ENCODE results near the gene YY1AP1. TPM values are rescaled to one million over a fixed set of nuclear protein-coding genes. Genes with fewer than 3 reads are reported as not detected.
A peak's percentile ranks its signal among the peaks of the same experiment; 100 is the strongest.

The YY1AP1 gene
- total and polyA plus RNA-seq, 12 donors, result 44.0 to 70.4 (median 57.6) TPM

DNA sequence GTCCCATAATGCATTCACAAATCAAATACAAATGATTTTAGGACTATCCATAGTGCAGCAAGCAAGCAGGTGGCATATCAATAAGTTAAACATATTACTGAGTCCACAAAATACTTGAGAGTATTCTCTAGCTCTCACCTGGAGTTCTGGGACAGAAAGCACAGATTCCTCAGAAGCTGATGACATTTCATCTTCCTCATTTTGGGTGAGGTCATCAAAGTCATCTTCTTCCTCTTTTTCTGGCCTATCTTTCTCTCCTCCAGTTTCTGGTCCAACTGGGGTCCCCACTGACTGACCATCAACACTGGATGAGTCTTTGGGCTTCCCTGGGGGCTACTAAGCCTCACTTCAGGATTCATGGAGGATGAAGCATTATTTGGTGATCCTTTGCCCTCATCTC is 38.9 kb downstream of the YY1AP1 start:
- intact Hi-C loops (cut with DNase I), result no loop called here
- H3K27me3 ChIP-seq, result no peaks in the 10 kb centered on the region
- no peak for TF ChIP-seq CTCF (IDR thresholded peaks at IDR 0.05)
- TF ChIP-seq POLR2A (IDR thresholded peaks at IDR 0.05), result no peak
- no peak overlapping the region for H3K4me3 ChIP-seq
- DNase-seq, result no peak
- H3K9me3 ChIP-seq (replicated peaks in 1 of 3), result no peaks in the 10 kb centered on the region
- H3K27ac ChIP-seq, result no peak overlapping the region
- H3K36me3 ChIP-seq (replicated peaks in 1 of 2), result no peaks in the 10 kb centered on the region
- H3K4me1 ChIP-seq (replicated peaks in 1 of 2), result peaks cover 0 to 25% of the 10 kb centered on the region in 2 donors

GRCh38 chr1:155648207-155649147 is 40.1 kb downstream of the YY1AP1 start:
- TF ChIP-seq CTCF (IDR thresholded peaks at IDR 0.05) (peak; percentile 29 to 62 (median 47)), POLR2A (IDR thresholded peaks at IDR 0.05) (no peak)
- Histone ChIP-seq H3K9me3 (replicated peaks in 1 of 3) (no peaks in the 10 kb centered on the region), H3K4me1 (replicated peaks in 1 of 2) (peaks cover 0 to 26% of the 10 kb centered on the region in 2 donors), H3K27me3 (no peaks in the 10 kb centered on the region), H3K4me3 (peak overlapping the region in 1 of 4 donors; percentile 18), H3K36me3 (replicated peaks in 1 of 2) (no peaks in the 10 kb centered on the region), H3K27ac (peak overlapping the region in 2 of 5 donors; percentile 26 to 74)
- intact Hi-C loops (cut with DNase I), result no loop called here
- 42 to 48% (median 46%) methylated on average over 11 of the region's 11 CpGs for WGBS, 4 donors
- DNase-seq, result peak in 6 of 7 donors; percentile 25 to 64 (median 47)

GRCh38 chr1:155646307-155646706 is 42.3 kb downstream of the YY1AP1 start:
- 70 to 82% (median 73%) methylated on average over 2 of the region's 2 CpGs for WGBS, 4 donors
- no peak overlapping the region for H3K27ac ChIP-seq
- H3K27me3 ChIP-seq, result no peaks in the 10 kb centered on the region
- TF ChIP-seq CTCF (IDR thresholded peaks at IDR 0.05) (no peak), POLR2A (IDR thresholded peaks at IDR 0.05) (no peak)
- no peaks in the 10 kb centered on the region for H3K36me3 ChIP-seq (replicated peaks in 1 of 2)
- intact Hi-C loops (cut with DNase I), result no loop called here
- H3K9me3 ChIP-seq (replicated peaks in 1 of 3), result no peaks in the 10 kb centered on the region
- peak in 2 of 7 donors; percentile 27 for DNase-seq
- H3K4me3 ChIP-seq, result no peak overlapping the region
- peaks cover 0 to 22% of the 10 kb centered on the region in 2 donors for H3K4me1 ChIP-seq (replicated peaks in 1 of 2)

DNA sequence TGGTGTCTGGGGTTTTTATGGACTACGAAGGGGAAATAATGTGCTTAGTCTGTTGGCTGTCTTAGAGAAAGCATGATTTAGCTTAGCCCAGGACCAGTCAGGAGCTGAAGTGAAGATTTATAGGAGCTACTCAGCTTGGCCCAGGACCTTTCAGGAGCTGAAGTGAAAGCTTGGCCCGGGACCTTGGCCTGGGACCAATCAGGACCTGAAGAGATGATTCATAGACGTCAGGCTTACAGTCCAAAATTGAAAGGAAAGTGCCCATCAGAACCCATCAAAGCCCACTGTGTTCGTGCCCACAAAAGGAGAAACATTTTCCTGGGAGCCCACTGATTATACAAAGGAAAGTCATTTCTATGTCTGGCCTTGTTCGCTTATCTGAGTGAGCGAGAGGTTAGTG is 42.9 kb downstream of the YY1AP1 start:
- no peaks in the 10 kb centered on the region for H3K36me3 ChIP-seq (replicated peaks in 1 of 2)
- H3K4me1 ChIP-seq (replicated peaks in 1 of 2), result peaks cover 0 to 19% of the 10 kb centered on the region in 2 donors
- DNase-seq, result peak; percentile 49 to 85 (median 75)
- intact Hi-C loops (cut with DNase I), result no loop called here
- no peak overlapping the region for H3K4me3 ChIP-seq
- H3K9me3 ChIP-seq (replicated peaks in 1 of 3), result no peaks in the 10 kb centered on the region
- no peak for TF ChIP-seq POLR2A (IDR thresholded peaks at IDR 0.05)
- TF ChIP-seq CTCF (IDR thresholded peaks at IDR 0.05), result no peak
- 38 to 46% (median 44%) methylated on average over 6 of the region's 6 CpGs for WGBS, 4 donors
- no peaks in the 10 kb centered on the region for H3K27me3 ChIP-seq
- H3K27ac ChIP-seq, result peak overlapping the region in 4 of 5 donors; percentile 2 to 62 (median 34)
